ENCODE data around the gene THSD4.

GRCh38 chr15:71435552-71435951 lies 320.3 kb downstream of the THSD4 start:
- TF ChIP-seq CTCF (IDR thresholded peaks at IDR 0.05) (no peak), POLR2A (IDR thresholded peaks at IDR 0.05) (no peak)

Measured in thyroid gland (tissue), 4 donors.